ENCODE data around the gene MAPK8. TPM values are rescaled to one million over a fixed set of nuclear protein-coding genes. Genes with fewer than 3 reads are reported as not detected.

MAPK8 gene
- total RNA-seq, 1 donor from 2014 or later: 331 TPM

DNA sequence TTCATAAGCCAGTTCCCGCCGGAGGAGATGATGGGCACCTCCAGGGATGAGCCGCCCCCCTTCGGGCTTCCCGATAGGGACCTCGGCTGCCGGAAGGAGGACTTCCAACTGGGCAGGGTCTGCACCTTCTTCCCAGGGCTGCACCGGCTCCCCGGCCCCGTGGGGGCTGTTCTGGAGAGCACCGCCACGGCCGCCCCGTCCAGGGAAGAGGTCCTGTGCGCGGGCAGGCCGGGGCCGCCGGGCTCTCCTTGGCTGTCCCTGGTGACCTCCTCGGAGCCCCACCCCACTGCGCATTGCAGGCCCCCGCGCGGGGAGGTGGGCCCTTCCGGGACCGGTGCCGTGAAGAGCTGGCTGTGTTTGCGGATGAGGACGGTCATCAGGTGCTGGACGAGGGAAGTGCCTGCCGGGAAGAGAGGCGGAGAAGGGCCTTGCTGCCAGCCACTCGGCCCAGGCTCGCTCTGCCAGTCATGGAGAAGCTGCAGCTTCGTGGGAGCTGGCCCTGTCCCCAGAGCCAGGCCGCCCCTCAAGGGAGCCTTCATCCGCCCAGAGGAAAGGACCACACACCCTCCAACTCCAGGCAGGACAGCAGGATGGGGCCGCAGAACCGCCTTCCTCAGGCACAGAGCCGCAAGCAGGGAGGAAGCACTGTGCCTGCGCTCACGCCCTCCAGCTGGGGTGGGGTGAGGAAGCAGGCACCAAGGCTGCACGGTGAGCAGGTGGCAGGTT, 144.4 kb downstream of the MAPK8 start:
- DNase-seq: no peak

DNA sequence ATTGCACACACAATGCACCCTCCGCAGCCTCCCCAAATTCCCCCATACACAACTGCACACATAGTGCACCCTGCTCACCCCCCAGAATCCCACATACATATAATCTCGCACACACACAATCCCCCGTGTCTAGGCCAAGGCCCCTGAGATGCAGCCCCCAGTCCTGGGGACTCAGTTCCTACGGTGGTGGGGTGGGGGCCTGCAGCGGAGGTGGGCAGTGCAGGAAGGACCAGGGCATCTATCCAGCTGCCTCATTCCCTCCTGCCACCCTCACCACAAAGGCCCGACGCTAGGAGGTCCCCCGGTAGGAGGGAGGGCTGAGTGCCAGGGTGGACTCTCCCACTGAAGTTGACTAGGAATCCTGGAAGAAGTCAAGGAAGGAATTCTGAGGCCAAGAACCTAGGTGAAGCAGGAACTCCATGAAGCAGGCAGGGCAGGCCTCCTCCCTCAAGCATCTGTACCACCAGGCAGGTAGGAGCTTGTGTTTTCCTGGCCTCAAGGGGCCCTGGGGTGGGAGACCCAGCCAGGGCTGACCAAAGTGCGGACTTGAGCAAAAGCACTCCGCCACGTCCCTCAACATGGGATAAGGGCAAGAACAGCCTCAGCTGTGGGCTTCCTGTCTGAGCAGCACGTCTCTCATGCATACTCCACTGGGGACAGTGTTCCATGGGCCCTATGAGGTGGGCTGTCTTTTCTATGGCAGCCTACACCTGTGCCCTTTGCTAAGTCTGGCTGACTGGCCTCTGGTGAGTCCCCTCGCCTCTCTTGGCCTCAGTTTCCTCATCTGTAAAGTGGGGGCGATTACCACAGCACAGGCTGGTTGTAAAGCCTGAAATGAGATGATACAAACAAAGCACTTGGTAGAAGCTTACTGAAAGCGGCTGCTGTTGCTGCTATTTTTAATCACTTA, 145.7 kb downstream of the MAPK8 start:
- no peak for DNase-seq

DNA sequence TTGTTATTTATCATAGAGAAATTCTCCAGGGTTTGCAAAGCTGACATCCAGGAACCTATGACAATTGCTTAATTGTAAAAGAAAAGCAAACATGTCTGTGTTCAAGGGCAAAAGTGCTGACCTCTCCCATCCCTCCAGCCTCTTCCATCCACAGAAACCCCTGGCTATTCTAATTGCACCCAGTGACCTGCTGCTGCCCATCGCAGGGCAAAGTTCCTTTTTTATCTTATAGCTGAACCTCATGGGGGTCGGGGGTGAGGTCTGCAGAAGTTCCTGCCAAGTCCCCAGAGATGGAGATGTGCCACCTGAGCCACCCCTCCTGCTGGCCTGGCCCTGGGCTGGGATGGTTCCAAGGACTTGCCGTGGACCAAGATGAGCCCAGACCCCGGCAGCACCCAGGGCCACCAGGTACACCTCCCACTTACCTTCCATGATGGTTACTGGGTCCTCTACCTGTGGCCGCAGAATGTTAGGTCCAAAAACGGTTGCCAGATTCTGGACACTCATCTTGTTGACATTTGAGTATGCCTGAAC, 146.5 kb downstream of the MAPK8 start:
- no peak for DNase-seq

DNA sequence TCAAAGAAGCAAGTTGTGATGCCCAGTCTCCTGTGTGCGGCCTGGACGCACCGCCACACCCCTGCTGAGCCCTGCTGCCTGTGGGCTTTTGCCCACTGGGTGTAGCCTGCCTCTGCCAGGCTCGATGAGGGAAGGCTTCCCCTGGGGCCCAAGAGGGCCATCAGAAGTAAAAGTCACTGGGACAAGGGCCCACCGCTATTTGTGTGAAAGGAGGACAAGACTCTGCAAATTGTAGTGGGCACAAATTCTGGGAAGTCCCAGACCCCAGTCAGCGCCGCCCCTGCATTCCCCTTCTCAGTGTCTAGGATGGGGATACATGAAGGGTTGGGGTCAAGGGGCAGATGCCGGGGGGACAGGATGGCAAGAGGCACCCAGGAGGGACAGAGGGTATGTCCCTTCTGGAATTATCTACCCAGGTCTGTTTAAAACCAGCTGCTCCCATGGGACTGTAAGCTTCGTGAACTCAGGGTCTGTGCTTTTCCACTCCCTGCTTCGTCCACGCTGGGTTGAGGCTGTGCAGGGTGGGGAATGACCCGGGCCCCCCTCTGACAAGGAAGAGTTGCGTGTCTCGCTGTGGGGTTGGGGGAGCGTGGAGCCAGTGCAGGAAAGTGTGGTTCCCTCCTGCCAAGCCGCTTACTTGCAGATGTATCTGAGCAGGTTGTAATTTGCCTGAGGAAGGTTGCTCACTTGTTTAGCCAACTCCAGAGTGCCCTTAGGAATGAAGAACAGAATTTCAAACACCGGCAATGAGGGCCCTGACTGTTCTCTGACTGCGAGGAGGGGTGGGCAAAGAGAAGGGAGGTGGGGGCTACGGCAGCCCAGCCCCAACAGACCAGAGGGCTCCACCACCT, 147.2 kb downstream of the MAPK8 start:
- no peak for DNase-seq

DNA sequence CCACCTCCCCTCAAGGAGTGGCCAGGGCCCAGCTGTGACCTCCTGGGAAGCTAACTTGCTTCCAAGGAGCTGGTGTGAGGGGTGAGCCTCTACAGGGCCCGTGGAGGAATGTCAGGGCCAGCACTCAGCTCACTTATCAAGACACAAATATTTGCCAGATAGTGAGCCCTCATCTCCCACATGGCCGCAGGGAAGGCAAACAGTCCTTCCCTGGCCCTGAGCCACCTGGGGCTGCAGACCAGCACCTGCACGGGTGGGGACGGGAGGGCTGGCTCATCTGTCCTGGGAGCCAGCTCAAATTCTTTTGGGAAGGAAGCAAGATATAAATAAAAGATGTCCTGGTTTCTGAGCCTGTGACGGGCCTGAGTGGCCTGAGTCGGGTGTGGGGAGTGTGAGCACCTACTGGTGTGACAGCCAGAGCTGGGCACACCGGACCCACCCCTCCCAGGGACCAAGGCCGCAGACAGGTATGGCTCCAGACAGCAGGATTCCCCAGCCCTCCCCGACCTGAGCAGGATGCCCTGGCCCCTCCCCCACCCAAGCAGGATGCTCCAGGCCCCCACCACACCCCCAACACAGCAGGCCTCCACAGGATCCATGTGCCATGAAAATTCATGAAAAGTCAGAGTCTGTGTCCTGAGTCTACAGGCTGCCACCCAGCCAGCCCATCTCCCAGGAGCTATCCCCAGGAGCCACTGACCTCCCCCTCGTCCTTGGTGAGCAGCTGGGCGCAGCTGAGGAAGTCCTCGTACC, 148.0 kb downstream of the MAPK8 start:
- DNase-seq: no peak

DNA sequence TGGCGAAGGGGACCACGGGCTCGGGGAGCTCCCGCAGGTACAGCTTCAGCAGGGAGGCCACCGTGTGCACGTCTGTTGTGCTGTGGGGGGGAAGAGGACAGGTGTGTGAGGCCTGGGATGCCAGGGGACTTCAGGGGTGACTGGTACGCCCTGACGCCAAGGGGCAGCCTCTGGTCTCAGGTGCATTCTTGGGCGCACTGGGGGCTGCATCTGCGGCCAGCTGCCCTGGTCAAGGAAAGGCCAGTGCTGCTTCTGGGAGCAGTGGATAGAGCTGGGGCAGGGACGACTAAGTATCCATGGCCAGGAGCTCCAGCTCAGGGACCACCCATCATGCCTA, 148.5 kb downstream of the MAPK8 start:
- DNase-seq: no peak

DNA sequence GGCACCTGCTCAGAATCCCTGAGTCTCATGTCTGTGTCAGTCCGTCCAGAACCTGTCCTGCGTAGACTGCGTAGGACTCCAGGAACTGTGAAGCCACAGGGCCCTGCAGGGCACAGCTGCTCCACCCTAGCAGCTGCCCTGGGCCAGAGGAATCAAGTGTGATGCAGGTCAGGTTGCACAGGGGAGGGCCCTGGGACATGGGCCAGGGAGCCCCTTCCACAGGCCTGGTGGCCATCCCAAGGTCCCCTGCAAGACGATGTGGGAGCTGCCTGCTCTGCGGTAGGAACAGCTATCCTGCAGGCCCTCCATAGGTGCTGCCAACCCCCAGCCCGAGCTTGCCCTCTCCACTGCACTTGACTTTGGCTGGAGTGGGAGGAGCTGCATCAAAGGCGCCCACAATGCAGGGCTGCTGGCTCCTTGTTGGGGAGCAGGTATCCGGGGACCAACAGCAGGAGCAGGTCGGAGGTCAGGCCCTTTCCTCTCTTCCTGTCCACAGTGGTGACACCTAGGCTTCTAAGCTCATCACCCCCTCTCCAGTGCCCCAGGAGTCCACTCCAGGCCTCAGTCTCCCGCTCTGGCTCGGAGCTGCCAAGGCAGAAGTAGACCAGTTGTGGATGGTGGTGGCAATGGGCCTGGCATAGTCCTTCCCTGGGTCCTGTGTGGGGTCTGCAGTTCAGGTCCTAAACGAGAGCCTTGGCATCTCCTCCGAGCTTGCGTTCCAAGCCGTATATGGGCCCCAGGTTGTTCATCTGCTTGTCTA, 149.1 kb downstream of the MAPK8 start:
- DNase-seq: no peak

DNA sequence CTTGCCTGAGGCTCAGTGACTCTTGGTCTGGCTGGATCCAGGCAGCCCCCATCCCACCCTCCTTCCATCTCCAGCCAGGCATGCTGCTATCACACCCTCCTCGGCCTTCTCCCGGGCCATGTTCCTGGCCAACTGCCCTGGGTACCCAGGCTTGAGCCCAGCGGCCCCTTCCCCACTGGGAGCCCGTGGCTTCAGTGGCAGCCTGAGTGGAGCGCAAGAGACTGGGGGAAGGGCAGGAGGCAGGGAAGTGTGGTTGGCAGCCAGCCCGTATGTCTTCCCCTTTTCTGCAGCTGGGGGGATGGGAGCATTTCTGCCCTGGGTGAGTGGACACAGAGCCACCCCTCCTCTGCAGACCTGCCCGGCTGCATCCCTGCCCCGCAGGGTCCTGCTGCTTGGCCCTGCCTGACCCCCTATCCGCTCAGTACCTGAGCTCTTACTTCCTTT, 149.9 kb downstream of the MAPK8 start:
- DNase-seq: no peak

DNA sequence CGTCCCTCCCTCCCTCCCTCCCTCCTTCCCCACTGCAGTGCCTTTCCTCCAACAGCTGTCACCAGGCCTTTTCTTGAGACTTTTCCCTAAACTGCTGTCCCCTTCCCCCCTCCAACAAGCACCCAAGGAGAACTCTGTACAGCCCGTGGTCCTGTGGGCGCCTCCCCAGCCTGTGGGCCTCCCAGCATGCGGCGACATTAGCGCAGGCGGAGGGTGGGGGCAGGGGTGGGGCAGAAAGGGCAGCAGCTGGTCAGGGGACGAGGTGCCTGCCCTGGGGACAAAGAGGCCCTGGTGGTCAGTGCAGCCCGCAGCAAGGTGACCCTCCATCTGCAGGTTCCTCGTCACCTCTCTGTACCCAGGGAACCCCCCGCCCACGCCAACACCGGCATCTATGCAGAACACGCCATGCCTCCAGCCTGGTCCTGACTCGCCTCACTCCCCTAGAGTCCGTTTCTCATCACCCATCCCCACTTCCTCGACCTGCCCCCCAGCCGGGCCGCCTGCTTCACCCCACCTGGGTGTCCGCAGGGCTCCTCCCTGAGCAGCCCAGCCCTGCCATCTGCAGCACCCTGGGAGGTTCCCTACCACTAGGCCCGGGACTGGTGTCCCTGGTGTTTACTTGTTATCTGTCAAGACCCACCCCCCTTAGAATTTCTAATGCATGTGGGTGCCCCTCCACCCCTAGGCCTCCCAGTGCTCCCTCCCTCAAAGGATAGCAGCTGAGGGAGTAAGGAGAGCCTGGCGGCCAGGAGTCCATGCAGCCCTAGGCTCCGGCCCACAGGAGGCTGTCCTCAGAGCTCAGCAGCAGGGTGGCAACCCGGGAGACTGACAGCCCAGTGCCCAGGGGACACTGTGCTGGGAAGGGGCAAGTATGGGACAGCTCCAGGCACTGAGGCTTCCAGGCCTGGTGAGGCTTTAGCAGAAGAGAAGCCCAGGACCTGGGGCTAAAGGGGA, 150.6 kb downstream of the MAPK8 start:
- DNase-seq: no peak

DNA sequence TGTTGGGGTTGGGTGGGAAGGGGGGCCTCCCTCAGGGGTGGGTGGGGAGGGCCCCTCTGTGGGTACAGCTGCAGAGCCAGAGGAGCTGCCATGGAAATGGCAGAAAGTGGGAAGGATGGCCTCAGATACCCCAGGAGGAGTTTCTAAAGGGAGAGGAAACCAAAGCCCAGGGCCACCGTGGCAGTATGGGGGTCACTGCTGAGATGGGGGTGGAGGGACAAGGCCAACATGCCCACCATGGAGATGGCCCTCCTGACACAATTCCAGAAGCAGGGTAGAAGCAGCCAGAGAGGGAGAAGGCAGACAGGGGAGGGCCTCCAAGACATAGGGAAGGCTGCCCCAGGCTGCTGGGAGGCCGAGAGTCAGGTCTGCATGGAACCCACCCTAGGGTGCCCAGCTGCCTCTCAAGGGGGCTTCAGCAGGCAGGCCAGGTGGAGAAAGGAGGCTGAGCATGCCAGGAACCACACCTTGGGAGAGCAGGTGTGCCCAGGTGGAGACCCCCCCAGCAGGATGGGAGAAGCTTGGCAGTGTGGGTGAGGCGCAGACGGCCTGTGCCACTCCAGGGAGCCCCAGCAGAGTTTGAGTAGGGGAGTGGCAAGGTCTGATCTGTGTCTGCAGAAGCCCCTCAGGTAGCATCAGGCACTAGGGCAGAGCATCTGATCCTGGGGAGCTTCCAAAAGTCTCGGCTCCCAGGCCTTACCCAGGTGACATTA, 151.6 kb downstream of the MAPK8 start:
- no peak for DNase-seq

DNA sequence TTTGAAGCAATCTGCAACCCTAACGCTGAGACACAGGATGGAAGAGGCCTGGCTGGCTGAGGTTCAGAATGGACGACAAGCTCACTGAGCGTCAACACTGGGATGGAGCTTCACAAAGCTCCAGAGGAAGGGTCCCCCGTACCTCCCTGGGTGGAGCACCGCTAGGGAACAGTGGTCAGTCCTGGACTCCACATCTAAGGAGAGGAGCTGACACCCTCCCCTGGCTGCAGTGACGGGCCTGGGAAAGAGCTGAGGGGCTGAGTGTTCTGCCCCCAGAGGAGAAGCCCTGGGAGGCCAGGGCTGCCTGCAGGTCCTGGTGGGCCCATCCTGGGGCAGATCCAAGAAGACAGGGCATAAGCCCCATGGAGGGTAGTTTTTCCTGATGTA, 152.2 kb downstream of the MAPK8 start:
- no peak for DNase-seq

DNA sequence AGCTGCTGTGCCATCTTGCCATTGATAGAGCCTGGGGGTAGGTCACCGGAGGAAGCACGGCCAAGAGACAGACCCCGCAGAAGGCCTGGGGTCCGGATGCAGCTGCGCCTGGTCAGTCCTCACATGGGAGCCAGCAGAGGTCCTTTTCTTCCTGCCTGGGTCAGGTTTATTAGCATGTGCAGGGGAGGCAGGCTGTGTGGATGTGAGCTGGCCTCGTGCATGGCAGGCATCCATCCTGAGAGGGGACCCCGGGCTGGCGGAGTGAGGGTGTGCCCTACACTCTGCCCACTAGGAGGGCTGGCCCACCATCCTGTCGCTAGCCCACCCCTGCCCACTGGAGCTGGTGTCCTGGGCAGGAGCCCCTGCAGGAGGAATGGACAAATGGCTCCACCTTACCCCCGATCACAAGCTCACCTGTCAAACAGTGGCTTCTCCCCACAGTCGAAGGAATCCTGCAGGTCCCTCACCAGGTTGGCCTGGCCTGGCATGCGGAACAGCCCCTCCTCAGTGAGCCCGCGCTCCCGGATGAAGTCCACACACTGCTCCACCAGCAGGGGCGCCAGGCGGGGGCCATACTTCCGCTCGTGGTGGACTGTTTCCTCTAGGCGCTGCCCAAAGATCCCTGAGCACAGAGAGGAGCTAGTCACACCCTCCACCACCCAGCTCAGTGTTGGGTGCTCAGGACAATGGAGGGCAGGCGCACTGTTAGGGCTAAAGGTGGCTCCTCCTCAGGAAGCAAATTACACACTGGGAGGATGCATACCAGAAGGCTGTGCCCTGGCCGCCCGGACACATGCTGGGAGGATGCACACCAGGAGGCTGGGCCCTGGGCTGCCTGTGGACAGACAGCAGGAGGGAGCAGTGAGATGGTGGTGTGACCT, 153.0 kb downstream of the MAPK8 start:
- no peak for DNase-seq

DNA sequence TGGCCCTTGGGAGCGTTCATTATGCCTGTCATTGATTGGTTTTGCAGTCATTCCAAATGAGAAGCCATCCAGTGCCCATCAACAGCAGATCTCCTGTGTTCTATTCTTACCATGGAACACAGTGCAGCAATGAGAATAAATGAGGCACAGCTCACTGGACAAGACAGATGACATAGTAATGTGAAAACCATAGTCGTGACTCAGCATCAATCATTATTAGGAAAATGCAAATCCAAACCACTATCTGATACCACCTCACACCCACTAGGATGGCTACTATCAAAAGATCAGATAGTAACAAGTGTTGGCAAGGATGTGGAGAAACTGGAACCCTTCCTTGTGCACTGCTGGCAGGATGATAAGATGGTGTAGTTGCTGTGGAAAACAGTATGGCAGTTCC, 153.7 kb downstream of the MAPK8 start:
- DNase-seq: no peak

DNA sequence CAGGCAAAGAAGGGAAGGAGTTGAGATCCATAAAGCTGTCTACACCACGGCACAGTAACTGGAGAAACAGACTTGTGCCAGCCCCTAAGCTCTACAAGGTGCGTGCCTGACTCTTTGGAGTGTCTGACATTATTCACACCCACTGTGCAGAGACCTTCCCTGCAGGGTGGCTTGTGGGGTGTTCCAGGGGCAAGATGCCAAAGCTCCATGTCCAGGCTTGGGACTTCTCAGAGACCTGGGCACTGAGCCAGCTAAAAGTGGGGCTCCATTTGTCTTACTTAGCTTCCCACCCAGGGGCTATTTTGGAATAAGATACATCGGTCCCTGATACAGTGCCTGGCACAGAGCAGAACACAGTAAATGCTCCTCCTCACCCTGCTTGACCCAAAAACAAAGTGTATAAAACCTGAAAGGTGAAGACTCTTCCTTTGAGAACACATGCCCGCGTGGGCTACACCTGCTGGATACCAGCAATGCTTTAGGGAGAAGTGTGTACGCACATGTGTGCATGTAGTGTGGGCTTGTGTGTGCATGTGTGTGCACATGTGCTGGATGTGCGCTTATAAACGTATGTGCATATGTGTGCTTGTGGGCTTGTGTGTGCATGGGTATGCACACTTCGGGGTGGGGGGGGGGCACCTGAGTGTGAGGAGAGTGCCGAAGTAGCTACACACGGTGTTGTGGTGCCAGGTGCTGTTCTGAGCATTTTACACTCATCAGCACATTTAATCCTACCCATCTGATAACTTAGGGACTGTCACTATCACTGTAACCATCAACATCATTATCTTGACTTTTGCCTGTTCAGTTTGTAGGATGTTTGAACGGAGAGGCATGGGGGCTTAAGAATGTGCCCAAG, 155.4 kb downstream of the MAPK8 start:
- no peak for DNase-seq

DNA sequence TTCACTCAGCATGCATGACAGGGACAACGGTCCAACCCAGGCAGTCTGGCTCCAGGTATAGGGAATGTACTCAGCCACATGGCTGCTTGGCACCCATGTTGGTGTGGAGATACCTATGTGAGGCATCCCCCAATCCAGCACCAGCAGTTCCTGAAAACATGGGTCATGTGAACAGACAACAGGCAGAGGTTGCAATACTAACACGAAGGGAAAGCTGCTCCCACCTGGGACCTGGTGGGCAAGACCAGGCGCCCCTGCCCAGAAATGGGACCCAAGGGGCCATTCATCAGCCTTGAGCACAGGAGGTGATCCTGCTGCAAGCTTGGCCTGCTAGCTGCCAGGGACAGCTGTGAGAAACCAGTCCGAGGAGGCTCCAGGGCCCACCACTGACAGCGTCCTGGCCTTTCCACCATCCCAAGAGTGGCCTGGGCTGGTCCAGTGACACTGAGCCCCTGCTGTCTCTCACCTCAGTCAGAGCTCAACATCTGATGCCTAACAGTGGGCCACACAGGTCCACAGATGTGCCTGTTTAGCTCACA, 156.1 kb downstream of the MAPK8 start:
- DNase-seq: no peak

DNA sequence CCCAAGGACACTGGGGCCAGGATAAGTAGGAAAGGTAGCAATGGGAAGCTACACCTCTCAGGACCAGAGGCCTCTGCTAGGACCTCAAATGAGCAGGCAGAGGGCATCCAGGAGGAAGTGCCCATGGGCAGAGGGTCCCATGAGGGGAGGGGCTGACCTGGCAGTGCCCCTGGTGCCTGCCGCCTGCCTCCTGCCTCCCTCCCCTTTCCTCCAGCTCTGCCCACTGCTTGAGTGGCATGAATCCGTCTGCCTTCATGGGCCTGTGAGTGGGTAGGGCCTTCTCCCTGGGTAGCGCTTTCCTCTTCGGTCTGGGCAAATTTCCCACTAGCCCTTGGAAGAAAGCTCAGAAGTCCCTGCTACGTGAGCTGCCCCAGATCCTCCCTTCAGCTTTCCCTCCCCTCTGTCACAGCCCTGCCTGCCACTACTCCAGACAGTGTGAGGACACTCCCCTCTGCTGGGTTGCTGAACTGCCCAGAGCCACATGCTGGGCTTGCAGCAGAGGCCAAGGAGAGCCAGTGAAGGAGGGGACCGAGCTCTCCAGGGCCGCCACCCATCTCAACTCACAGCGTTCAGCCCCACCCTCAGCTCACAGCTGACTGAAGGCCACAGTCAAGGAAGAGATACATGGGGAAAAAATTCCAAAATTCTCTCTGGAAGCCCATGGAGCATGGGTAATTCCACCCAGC, 157.0 kb downstream of the MAPK8 start:
- DNase-seq: no peak

Data from occipital lobe (tissue), 2 donors.